NT2/D1 (cell line): ENCODE data around the gene CAMK2B.

Experiments used
- DNase-seq: peaks from one replicate; pipeline ENCODE4 v3.0.0-alpha.2; 2011; ENCODE audit warnings: low read depth, low spot score
- H3K27me3 ChIP-seq: 2 replicates; pipeline ENCODE4 v1.6.0; 2011; ENCODE audit warnings: mild to moderate bottlenecking; ENCODE audit not compliant: insufficient read length, insufficient read depth
- H3K36me3 ChIP-seq: 2 replicates; pipeline ENCODE4 v1.6.1; 2011; ENCODE audit warnings: mild to moderate bottlenecking, low read length, mixed read lengths; ENCODE audit not compliant: insufficient read depth, insufficient read length
- H3K4me1 ChIP-seq: 2 replicates; pipeline ENCODE4 v1.5.1; 2011; ENCODE audit not compliant: insufficient read depth, insufficient read length
- H3K4me3 ChIP-seq: 2 replicates; pipeline ENCODE4 v1.5.1; 2011; ENCODE audit warnings: low read depth; ENCODE audit not compliant: insufficient read length
- H3K9ac ChIP-seq: 2 replicates; pipeline ENCODE4 v1.6.0; 2011; ENCODE audit warnings: low read depth; ENCODE audit not compliant: insufficient read length
- H3K9me3 ChIP-seq: 2 replicates; pipeline ENCODE4 v1.5.1; 2011; ENCODE audit warnings: mild to moderate bottlenecking, low read length; ENCODE audit not compliant: insufficient read depth
- SUZ12 ChIP-seq: IDR thresholded peaks from 2 replicates; pipeline ENCODE4 v1.6.1; 2011; ENCODE audit not compliant: insufficient read length, insufficient read depth; ENCODE audit errors: extremely low read depth
- YY1 ChIP-seq: IDR thresholded peaks from 2 replicates; pipeline ENCODE4 v1.6.1; 2011; ENCODE audit not compliant: insufficient read length, insufficient read depth
- ZNF274 ChIP-seq: IDR thresholded peaks from 2 replicates; pipeline ENCODE4 v1.6.1; 2011; ENCODE audit warnings: mild to moderate bottlenecking, low read depth, low read length

CAMK2B gene

DNA sequence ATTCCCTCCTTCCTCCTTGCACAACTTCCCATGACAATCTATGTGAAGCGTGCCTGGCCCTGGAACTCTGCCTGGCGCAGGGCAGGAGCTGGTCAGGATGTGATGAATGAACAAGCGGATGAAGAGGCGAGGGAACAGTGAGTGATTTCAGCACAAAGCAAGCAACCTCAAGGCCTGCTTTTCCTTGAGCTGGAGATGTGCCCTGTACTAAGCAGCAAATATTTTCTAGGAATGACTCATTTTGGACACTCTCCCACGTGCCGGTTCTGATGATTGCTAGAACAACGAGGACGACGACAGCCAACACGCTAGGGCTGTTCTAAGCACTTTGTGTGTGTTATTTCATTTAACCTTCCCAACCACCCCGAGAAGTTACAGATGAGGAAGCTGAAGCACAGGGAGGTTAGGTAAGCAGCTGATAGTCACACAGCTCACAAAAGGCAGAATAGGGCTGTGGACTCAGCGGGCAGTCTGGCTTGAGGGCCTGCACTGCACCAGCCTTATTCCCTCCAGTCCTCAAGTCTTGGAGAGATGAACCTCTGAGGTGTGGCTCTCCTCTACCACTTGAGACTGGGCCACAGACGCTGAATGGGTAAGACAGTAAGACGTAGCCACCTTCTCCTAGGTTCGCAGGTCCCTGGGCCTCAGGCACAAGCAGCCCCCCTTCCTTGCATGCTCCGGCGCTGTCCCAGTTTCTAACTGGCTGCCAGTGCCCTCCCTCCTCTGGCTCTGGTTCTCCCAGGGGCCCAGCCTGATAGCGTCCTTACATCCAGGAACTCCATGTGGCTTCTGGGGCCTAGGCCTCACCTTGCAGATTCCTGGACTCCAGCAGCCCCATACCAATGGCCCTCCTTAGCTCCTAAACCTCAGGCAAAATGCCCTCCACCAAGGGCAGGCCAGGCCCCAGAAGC, 65.6 kb downstream of the CAMK2B start:
- Histone ChIP-seq H3K9ac (no peak overlapping the region), H3K4me1 (peaks cover 22% of the 10 kb centered on the region), H3K4me3 (no peak overlapping the region), H3K27me3 (peaks cover 5% of the 10 kb centered on the region), H3K9me3 (no peaks in the 10 kb centered on the region), H3K36me3 (no peaks in the 10 kb centered on the region)
- TF ChIP-seq SUZ12 (no peak), YY1 (no peak), ZNF274 (no peak)
- no peak for DNase-seq

DNA sequence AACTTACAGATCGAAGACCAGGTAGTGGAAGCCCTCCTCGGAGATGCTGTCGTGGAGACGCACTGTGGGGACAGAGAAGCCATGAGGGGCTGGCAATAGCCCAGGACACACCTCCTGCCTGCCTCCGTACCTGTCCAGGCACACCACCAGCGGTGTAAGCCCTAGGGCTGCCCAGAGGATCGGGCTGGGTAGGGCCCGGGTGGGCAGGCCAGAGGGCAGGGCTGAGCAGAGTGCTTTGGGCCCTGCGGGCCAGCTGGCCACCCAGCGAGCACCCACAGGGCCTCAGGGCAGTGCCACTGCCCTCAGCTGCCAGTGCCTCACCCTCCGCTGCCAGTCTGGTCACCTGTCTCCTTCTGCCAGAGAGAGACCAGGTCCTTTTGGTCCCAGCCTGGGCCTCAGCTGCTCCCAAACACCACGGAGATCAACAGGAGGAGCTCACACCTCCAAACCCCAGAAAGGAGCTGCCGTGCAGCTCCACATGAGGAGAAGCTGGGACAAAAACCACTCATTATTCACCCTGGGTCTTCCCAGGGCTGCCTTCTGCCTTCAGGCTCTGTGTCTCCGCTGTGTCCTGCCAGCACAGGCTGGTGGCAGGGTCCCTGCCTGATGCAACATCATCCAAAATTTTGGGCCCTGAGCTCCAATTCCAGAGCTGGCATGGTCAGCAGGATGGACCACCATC, 66.4 kb downstream of the CAMK2B start:
- Histone ChIP-seq H3K4me3 (no peak overlapping the region), H3K36me3 (no peaks in the 10 kb centered on the region), H3K9ac (no peak overlapping the region), H3K27me3 (no peaks in the 10 kb centered on the region), H3K9me3 (no peaks in the 10 kb centered on the region), H3K4me1 (peaks cover 19% of the 10 kb centered on the region)
- no peak for TF ChIP-seq YY1
- no peak for TF ChIP-seq SUZ12
- TF ChIP-seq ZNF274, result no peak
- no peak for DNase-seq

GRCh38 chr7:44258423-44258760, 67.0 kb downstream of the CAMK2B start:
- TF ChIP-seq ZNF274 (no peak), YY1 (no peak), SUZ12 (no peak)
- Histone ChIP-seq H3K4me3 (no peak overlapping the region), H3K4me1 (peaks cover 15% of the 10 kb centered on the region), H3K36me3 (no peaks in the 10 kb centered on the region), H3K27me3 (no peaks in the 10 kb centered on the region), H3K9ac (no peak overlapping the region), H3K9me3 (no peaks in the 10 kb centered on the region)
- no peak for DNase-seq

GRCh38 chr7:44257618-44258422, 67.6 kb downstream of the CAMK2B start:
- Histone ChIP-seq H3K4me1 (peaks cover 15% of the 10 kb centered on the region), H3K27me3 (no peaks in the 10 kb centered on the region), H3K36me3 (no peaks in the 10 kb centered on the region), H3K9ac (no peak overlapping the region), H3K4me3 (no peak overlapping the region), H3K9me3 (no peaks in the 10 kb centered on the region)
- no peak for TF ChIP-seq SUZ12
- DNase-seq, result no peak

- H3K36me3 ChIP-seq, result no peaks in the 10 kb centered on the region
- H3K4me1 ChIP-seq, result peaks cover 15% of the 10 kb centered on the region
- H3K9ac ChIP-seq, result no peak overlapping the region
- no peak for TF ChIP-seq SUZ12
- TF ChIP-seq ZNF274, result no peak
- no peak for TF ChIP-seq YY1
- H3K27me3 ChIP-seq, result no peaks in the 10 kb centered on the region
- DNase-seq, result no peak
- H3K9me3 ChIP-seq, result no peaks in the 10 kb centered on the region
- no peak overlapping the region for H3K4me3 ChIP-seq
Observed at GRCh38 chr7:44257213-44257612, 68.2 kb downstream of the CAMK2B start.

GRCh38 chr7:44256459-44256858, 68.9 kb downstream of the CAMK2B start:
- Histone ChIP-seq H3K4me3 (no peak overlapping the region), H3K9ac (no peak overlapping the region), H3K27me3 (peaks cover 2% of the 10 kb centered on the region), H3K36me3 (no peaks in the 10 kb centered on the region), H3K9me3 (no peaks in the 10 kb centered on the region), H3K4me1 (peaks cover 15% of the 10 kb centered on the region)
- no peak for TF ChIP-seq ZNF274
- no peak for TF ChIP-seq SUZ12
- TF ChIP-seq YY1, result no peak
- no peak for DNase-seq

GRCh38 chr7:44251881-44252280, 73.5 kb downstream of the CAMK2B start:
- Histone ChIP-seq H3K36me3 (no peaks in the 10 kb centered on the region), H3K4me3 (no peak overlapping the region), H3K9ac (no peak overlapping the region), H3K9me3 (no peaks in the 10 kb centered on the region), H3K4me1 (peaks cover 4% of the 10 kb centered on the region), H3K27me3 (peaks cover 3% of the 10 kb centered on the region)
- DNase-seq, result no peak
- TF ChIP-seq ZNF274 (no peak), SUZ12 (no peak), YY1 (no peak)
